WTC11 (cell line): Measurements from ENCODE around the gene SDK2. TPM values are rescaled to one million over a fixed set of nuclear protein-coding genes. Genes with fewer than 3 reads are reported as not detected.
A peak's percentile ranks its signal among the peaks of the same experiment; 100 is the strongest.

Experiments used
- ATAC-seq: fragments of 200-7000 bp; cut with Tn5 transposase; 2 replicates; pipeline ENCODE4 v1.10.0; 2021; ENCODE audit warnings: mild to moderate bottlenecking, moderate library complexity
- CTCF ChIA-PET: fragments of 300-600 bp; sonication (Branson Sonifier 250); formaldehyde crosslinking; loops from one replicate; lab custom pipeline; 2021; ENCODE audit warnings: antibody characterized with exemption; lab: Charles Lee
- POLR2A ChIA-PET: fragments of 350-600 bp; sonication (Branson Sonifier 250); formaldehyde crosslinking; loops from one replicate; lab custom pipeline; 2021; ENCODE audit warnings: antibody characterized with exemption; lab: Charles Lee
- DNase-seq: peaks from one replicate; pipeline ENCODE4 v3.0.0; 2021; ENCODE audit warnings: low spot score
- H3K27ac Mint-ChIP-seq: 2 replicates; pipeline ENCODE4 v1.8.0; 2021; ENCODE audit warnings: mixed read lengths
- H3K27me3 Mint-ChIP-seq: 2 replicates; pipeline ENCODE4 v1.8.0; 2021; ENCODE audit warnings: low read depth, mild to moderate bottlenecking, moderate library complexity, mixed read lengths
- H3K36me3 Mint-ChIP-seq: 2 replicates; pipeline ENCODE4 v1.8.0; 2021; ENCODE audit warnings: mixed read lengths
- H3K4me1 Mint-ChIP-seq: 2 replicates; pipeline ENCODE4 v1.8.0; 2022; ENCODE audit warnings: mixed read lengths
- H3K4me3 Mint-ChIP-seq: 2 replicates; pipeline ENCODE4 v1.8.0; 2021; ENCODE audit warnings: mild to moderate bottlenecking, moderate library complexity, mixed read lengths
- H3K9me3 Mint-ChIP-seq: 2 replicates; pipeline ENCODE4 v1.8.0; 2021; ENCODE audit warnings: mixed read lengths
- CBFB ChIP-seq: sonication (generic); formaldehyde crosslinking; IDR thresholded peaks from 2 replicates; pipeline ENCODE4 v1.8.1; 2022; ENCODE audit warnings: mild to moderate bottlenecking, low read depth, missing genetic modification reagents
- FOXJ3 ChIP-seq: sonication (generic); formaldehyde crosslinking; IDR thresholded peaks from 2 replicates; pipeline ENCODE4 v1.9.0; 2021; ENCODE audit warnings: missing genetic modification reagents, mild to moderate bottlenecking, borderline replicate concordance
- FOXK1 ChIP-seq: sonication (generic); formaldehyde crosslinking; IDR thresholded peaks from 2 replicates; pipeline ENCODE4 v1.8.0; 2022; ENCODE audit warnings: mild to moderate bottlenecking, moderate library complexity, missing genetic modification reagents
- MYBL2 ChIP-seq: sonication (generic); formaldehyde crosslinking; IDR thresholded peaks from 2 replicates; pipeline ENCODE4 v1.8.1; 2023; ENCODE audit warnings: mild to moderate bottlenecking, moderate library complexity, missing genetic modification reagents
- NFYB ChIP-seq: sonication (generic); formaldehyde crosslinking; conservative IDR thresholded peaks from 2 replicates; pipeline ENCODE4 v1.8.0; 2022; ENCODE audit warnings: low read depth, missing genetic modification reagents
- ZNF416 ChIP-seq: fragments of 250-450 bp; sonication (Bioruptor Pico); IDR thresholded peaks from 2 replicates; pipeline ENCODE4 v1.9.0; 2021; ENCODE audit warnings: mild to moderate bottlenecking, inconsistent platforms
- total RNA-seq: library from RNA; stranded (reverse); gene quantifications from 3 replicates; pipeline ENCODE4 v1.2.3, GENCODE V29; 2021
- TF ChIP-seq, protein P1 (sequence below): sonication (generic); formaldehyde crosslinking; IDR thresholded peaks from 2 replicates; pipeline ENCODE4 v1.8.0; 2022; ENCODE audit warnings: mild to moderate bottlenecking, missing genetic modification reagents
- TF ChIP-seq, protein P2 (sequence below): sonication (generic); formaldehyde crosslinking; IDR thresholded peaks from 2 replicates; pipeline ENCODE4 v1.8.1; 2023; ENCODE audit warnings: mild to moderate bottlenecking, missing genetic modification reagents, borderline replicate concordance
- TF ChIP-seq, protein P3 (sequence below): sonication (generic); formaldehyde crosslinking; IDR thresholded peaks from 2 replicates; pipeline ENCODE4 v1.8.1; 2023; ENCODE audit warnings: mild to moderate bottlenecking, moderate library complexity, missing genetic modification reagents
- TF ChIP-seq, protein P4 (sequence below): fragments of 200-600 bp; IDR thresholded peaks from 2 replicates; pipeline ENCODE4 v1.8.0; 2022; ENCODE audit warnings: antibody characterized with exemption
- TF ChIP-seq, protein P5 (sequence below): sonication (generic); formaldehyde crosslinking; IDR thresholded peaks from 2 replicates; pipeline ENCODE4 v1.8.1; 2022; ENCODE audit warnings: mild to moderate bottlenecking, moderate library complexity, missing genetic modification reagents

The SDK2 gene
- total RNA-seq, 1 experiment from 2014 or later: 14.8 TPM

DNA sequence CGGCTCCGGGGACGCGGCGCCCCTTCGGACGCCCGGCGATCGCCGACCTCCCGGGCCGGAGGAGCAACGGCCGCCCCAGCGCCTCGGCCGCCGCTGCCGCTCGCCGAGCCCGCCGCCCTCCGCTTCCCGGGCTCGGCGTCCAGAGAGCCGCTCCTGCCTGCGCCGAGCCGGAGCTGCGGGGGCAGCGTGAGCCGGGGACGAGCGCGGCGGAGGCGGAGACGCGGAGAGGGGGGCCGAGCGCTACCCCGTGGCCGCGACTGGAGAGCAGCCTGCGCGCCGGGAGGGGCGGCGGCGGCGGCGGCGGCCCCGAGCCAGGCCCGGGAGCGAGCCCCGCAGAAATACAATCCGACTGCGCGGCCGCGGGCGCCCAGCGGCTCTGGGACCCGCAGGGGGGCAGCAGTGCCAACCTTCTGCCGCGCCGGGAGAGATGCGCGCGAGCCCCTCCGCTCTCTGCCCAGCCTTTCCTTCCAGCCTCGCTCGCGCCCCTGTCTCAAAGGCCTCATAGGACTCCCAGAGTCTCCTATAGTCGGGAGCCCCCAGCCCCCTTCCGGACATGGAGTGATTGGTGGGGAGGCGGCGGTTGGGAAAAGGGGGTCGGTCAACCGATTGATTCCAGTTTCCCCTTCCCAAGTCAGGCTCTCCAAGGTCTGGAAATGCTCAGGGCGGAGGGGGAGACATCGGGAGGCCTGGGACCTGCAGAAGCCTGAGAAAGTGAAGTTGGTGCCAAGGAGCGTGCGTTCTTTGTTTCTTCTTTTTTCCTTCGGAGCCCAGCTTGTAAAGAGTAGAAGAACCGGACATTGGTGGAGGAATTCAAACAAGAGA is 1.0 kb upstream of the SDK2 start:
- DNase-seq: peak; percentile 63
- POLR2A ChIA-PET: no interaction called here
- CTCF ChIA-PET: interaction anchor here (1.2 to 6.0 kb wide), 26 partner anchors 11 to 554 kb away, joined by 3 to 69 read pairs (median 10); no protein-coding TSS in a partner anchor
- TF ChIP-seq, protein P1, sequence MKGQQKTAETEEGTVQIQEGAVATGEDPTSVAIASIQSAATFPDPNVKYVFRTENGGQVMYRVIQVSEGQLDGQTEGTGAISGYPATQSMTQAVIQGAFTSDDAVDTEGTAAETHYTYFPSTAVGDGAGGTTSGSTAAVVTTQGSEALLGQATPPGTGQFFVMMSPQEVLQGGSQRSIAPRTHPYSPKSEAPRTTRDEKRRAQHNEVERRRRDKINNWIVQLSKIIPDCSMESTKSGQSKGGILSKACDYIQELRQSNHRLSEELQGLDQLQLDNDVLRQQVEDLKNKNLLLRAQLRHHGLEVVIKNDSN (CRISPR knock-in tag): no peak
- TF ChIP-seq, protein P2, sequence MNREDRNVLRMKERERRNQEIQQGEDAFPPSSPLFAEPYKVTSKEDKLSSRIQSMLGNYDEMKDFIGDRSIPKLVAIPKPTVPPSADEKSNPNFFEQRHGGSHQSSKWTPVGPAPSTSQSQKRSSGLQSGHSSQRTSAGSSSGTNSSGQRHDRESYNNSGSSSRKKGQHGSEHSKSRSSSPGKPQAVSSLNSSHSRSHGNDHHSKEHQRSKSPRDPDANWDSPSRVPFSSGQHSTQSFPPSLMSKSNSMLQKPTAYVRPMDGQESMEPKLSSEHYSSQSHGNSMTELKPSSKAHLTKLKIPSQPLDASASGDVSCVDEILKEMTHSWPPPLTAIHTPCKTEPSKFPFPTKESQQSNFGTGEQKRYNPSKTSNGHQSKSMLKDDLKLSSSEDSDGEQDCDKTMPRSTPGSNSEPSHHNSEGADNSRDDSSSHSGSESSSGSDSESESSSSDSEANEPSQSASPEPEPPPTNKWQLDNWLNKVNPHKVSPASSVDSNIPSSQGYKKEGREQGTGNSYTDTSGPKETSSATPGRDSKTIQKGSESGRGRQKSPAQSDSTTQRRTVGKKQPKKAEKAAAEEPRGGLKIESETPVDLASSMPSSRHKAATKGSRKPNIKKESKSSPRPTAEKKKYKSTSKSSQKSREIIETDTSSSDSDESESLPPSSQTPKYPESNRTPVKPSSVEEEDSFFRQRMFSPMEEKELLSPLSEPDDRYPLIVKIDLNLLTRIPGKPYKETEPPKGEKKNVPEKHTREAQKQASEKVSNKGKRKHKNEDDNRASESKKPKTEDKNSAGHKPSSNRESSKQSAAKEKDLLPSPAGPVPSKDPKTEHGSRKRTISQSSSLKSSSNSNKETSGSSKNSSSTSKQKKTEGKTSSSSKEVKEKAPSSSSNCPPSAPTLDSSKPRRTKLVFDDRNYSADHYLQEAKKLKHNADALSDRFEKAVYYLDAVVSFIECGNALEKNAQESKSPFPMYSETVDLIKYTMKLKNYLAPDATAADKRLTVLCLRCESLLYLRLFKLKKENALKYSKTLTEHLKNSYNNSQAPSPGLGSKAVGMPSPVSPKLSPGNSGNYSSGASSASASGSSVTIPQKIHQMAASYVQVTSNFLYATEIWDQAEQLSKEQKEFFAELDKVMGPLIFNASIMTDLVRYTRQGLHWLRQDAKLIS: no peak
- TF ChIP-seq ZNF416: no peak
- TF ChIP-seq FOXK1 (CRISPR knock-in tag): no peak
- TF ChIP-seq, protein P3, sequence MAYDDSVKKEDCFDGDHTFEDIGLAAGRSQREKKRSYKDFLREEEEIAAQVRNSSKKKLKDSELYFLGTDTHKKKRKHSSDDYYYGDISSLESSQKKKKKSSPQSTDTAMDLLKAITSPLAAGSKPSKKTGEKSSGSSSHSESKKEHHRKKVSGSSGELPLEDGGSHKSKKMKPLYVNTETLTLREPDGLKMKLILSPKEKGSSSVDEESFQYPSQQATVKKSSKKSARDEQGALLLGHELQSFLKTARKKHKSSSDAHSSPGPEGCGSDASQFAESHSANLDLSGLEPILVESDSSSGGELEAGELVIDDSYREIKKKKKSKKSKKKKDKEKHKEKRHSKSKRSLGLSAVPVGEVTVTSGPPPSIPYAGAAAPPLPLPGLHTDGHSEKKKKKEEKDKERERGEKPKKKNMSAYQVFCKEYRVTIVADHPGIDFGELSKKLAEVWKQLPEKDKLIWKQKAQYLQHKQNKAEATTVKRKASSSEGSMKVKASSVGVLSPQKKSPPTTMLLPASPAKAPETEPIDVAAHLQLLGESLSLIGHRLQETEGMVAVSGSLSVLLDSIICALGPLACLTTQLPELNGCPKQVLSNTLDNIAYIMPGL (CRISPR knock-in tag): peak; percentile 7; the same call in 1 of the 2 replicates
- H3K27me3 Mint-ChIP-seq: peaks cover 74% of the 10 kb centered on the region
- peak overlapping the region; percentile 67 for H3K4me3 Mint-ChIP-seq
- no peaks in the 10 kb centered on the region for H3K9me3 Mint-ChIP-seq
- no peak overlapping the region for H3K27ac Mint-ChIP-seq
- no peaks in the 10 kb centered on the region for H3K36me3 Mint-ChIP-seq
- peak; percentile 50 for ATAC-seq
- H3K4me1 Mint-ChIP-seq: peaks cover 45% of the 10 kb centered on the region

DNA sequence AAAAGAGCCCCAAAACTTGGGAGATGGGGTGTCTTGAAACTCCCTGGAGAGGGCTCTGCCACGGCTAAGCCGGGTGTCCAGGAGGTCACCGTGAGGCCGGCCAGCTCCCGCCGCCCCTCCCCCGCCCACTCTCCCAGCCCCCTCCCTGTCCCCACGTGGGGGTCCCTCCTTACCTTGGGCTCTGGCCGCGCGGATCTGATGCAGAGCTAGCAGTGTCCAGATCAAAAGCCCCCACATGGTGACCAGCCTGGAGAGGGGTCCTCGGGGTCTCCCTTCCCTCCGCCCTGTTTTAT is 447 bp downstream of the SDK2 start:
- ChIA-PET POLR2A (interaction anchor here (1.1 kb wide), 1 partner anchor 121 kb away, joined by 3 read pairs; no protein-coding TSS in a partner anchor), CTCF (interaction anchor here (0.5 to 6.0 kb wide), 14 partner anchors 9 to 966 kb away, joined by 3 to 69 read pairs (median 4); no protein-coding TSS in a partner anchor)
- no peak for ATAC-seq
- Mint-ChIP-seq H3K4me3 (peak overlapping the region; percentile 83), H3K27me3 (peaks cover 67% of the 10 kb centered on the region), H3K4me1 (peaks cover 45% of the 10 kb centered on the region), H3K9me3 (no peaks in the 10 kb centered on the region), H3K36me3 (no peaks in the 10 kb centered on the region), H3K27ac (no peak overlapping the region)
- no peak for DNase-seq
- TF ChIP-seq FOXJ3 (CRISPR knock-in tag) (no peak), CBFB (CRISPR knock-in tag) (no peak), MYBL2 (CRISPR knock-in tag) (no peak), NFYB (no peak)
- TF ChIP-seq, protein P4, sequence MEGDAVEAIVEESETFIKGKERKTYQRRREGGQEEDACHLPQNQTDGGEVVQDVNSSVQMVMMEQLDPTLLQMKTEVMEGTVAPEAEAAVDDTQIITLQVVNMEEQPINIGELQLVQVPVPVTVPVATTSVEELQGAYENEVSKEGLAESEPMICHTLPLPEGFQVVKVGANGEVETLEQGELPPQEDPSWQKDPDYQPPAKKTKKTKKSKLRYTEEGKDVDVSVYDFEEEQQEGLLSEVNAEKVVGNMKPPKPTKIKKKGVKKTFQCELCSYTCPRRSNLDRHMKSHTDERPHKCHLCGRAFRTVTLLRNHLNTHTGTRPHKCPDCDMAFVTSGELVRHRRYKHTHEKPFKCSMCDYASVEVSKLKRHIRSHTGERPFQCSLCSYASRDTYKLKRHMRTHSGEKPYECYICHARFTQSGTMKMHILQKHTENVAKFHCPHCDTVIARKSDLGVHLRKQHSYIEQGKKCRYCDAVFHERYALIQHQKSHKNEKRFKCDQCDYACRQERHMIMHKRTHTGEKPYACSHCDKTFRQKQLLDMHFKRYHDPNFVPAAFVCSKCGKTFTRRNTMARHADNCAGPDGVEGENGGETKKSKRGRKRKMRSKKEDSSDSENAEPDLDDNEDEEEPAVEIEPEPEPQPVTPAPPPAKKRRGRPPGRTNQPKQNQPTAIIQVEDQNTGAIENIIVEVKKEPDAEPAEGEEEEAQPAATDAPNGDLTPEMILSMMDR: no peak
- TF ChIP-seq, protein P5, sequence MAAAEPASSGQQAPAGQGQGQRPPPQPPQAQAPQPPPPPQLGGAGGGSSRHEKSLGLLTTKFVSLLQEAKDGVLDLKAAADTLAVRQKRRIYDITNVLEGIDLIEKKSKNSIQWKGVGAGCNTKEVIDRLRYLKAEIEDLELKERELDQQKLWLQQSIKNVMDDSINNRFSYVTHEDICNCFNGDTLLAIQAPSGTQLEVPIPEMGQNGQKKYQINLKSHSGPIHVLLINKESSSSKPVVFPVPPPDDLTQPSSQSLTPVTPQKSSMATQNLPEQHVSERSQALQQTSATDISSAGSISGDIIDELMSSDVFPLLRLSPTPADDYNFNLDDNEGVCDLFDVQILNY (CRISPR knock-in tag): no peak
